Nephron progenitor cell (in vitro differentiated cells): ENCODE data around the gene PDE4D.

Experiments
- DNase-seq: peaks from one replicate; pipeline ENCODE4 v3.0.0; 2021
- H3K27ac Mint-ChIP-seq: 2 replicates; pipeline ENCODE4 v1.8.0; 2021; ENCODE audit warnings: mild to moderate bottlenecking, moderate library complexity, mixed read lengths
- H3K27me3 Mint-ChIP-seq: 2 replicates; pipeline ENCODE4 v1.8.0; 2021; ENCODE audit warnings: mild to moderate bottlenecking, low read depth, mixed read lengths; ENCODE audit not compliant: poor library complexity
- H3K36me3 Mint-ChIP-seq: 2 replicates; pipeline ENCODE4 v1.8.0; 2021; ENCODE audit warnings: low read depth, mixed read lengths
- H3K4me1 Mint-ChIP-seq: 2 replicates; pipeline ENCODE4 v1.8.0; 2021; ENCODE audit warnings: mixed read lengths
- H3K4me3 Mint-ChIP-seq: 2 replicates; pipeline ENCODE4 v1.8.0; 2021; ENCODE audit warnings: mild to moderate bottlenecking, moderate library complexity, mixed read lengths
- H3K9me3 Mint-ChIP-seq: 2 replicates; pipeline ENCODE4 v1.8.0; 2021; ENCODE audit warnings: mild to moderate bottlenecking, moderate library complexity, mixed read lengths
- TF ChIP-seq, protein P1 (sequence below): fragments of 200-600 bp; sonication (generic); IDR thresholded peaks from 2 replicates; pipeline ENCODE4 v1.5.0; 2021; ENCODE audit warnings: antibody characterized with exemption

Gene PDE4D

DNA sequence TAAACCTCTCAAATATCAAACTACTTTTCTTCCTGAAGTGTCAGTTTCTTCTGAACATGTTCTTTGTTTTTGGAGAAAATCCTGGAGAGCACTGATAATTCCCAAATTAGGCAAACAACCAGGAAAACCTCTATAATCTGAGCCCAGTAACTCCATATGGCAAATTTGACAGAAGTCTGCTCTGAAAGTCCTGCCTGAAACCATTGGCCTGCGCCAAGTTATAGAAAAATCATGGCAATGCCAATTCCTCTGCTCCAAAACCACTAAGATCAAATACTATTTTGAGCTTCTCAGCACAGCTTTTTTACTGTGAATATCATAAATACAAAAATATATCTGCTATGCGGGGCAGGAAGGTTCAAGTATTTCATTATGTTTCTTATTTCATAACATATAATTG is 45.9 kb downstream of the PDE4D start:
- Mint-ChIP-seq H3K36me3 (no peaks in the 10 kb centered on the region), H3K27ac (no peak overlapping the region), H3K9me3 (no peaks in the 10 kb centered on the region), H3K4me1 (no peaks in the 10 kb centered on the region), H3K4me3 (no peak overlapping the region), H3K27me3 (peaks cover 5% of the 10 kb centered on the region)
- no peak for DNase-seq
- TF ChIP-seq, protein P1, sequence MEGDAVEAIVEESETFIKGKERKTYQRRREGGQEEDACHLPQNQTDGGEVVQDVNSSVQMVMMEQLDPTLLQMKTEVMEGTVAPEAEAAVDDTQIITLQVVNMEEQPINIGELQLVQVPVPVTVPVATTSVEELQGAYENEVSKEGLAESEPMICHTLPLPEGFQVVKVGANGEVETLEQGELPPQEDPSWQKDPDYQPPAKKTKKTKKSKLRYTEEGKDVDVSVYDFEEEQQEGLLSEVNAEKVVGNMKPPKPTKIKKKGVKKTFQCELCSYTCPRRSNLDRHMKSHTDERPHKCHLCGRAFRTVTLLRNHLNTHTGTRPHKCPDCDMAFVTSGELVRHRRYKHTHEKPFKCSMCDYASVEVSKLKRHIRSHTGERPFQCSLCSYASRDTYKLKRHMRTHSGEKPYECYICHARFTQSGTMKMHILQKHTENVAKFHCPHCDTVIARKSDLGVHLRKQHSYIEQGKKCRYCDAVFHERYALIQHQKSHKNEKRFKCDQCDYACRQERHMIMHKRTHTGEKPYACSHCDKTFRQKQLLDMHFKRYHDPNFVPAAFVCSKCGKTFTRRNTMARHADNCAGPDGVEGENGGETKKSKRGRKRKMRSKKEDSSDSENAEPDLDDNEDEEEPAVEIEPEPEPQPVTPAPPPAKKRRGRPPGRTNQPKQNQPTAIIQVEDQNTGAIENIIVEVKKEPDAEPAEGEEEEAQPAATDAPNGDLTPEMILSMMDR = no peak

DNA sequence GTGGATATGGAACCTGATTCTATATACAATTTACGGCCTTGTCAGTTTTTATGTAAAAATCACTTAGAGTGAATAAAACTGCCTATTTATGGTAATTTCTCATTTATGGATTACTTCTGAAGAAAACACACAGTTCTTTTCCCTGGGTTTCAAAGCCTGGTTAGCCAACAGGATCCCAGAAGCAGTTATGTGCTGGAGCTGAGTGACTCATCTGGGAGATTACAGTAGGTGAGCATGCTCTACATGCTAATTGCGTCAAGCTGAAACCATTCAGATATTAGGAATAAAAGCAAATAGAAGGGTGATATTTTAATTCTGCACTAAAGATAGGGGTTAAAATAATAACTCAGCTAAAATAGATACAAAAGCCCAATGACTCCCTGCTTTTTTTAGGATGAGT is 47.8 kb downstream of the PDE4D start:
- Mint-ChIP-seq H3K4me1 (no peaks in the 10 kb centered on the region), H3K9me3 (no peaks in the 10 kb centered on the region), H3K4me3 (no peak overlapping the region), H3K36me3 (no peaks in the 10 kb centered on the region), H3K27ac (no peak overlapping the region), H3K27me3 (peaks cover 3% of the 10 kb centered on the region)
- TF ChIP-seq, protein P1 = no peak
- DNase-seq = no peak

GRCh38 chr5:59843511-59844213 is 49.9 kb downstream of the PDE4D start:
- Mint-ChIP-seq H3K27me3 (peaks cover 3% of the 10 kb centered on the region), H3K4me3 (no peak overlapping the region), H3K9me3 (no peaks in the 10 kb centered on the region), H3K27ac (no peak overlapping the region), H3K36me3 (no peaks in the 10 kb centered on the region), H3K4me1 (no peaks in the 10 kb centered on the region)
- no peak for DNase-seq
- TF ChIP-seq, protein P1 = no peak

DNA sequence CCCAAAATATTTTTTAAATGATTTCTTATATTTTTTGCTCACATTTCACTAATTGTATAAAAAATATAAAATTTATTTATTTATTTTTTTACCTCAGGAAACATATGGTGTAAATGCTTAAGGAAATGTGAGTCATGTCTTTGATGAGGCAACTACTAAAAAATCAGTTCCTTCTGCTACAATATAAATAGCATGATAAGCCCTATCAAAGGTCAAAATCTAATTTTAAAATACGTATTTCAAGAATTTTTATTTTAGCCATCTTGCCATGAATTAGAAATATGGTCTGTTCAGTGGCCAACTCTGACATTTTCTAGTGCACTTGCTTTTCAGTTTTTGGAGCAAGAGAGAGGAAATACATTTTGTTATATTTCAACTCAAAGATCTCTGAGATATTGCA is 50.5 kb downstream of the PDE4D start:
- Mint-ChIP-seq H3K36me3 (no peaks in the 10 kb centered on the region), H3K27me3 (peaks cover 3% of the 10 kb centered on the region), H3K4me3 (no peak overlapping the region), H3K4me1 (no peaks in the 10 kb centered on the region), H3K27ac (no peak overlapping the region), H3K9me3 (no peaks in the 10 kb centered on the region)
- no peak for DNase-seq
- TF ChIP-seq, protein P1 = no peak

DNA sequence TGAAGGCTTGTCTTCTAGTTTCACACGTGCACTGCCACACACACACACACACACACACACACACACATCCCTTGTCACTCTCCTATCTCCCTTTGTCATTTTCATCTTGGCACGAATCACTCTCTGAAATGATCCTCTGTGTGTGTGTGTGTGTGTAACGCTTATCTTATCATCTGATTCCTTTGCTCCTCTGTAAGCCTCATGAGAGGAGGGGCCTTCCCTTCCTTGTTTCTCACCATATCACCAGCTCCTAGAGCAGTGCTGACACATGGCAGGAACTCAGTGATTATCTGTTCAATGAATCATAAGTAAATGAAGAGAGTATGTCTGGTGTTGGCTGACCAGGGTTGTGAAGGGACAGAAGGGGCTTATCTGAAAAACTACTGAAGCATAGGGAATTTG is 53.3 kb downstream of the PDE4D start:
- no peaks in the 10 kb centered on the region for H3K4me1 Mint-ChIP-seq
- no peaks in the 10 kb centered on the region for H3K9me3 Mint-ChIP-seq
- no peaks in the 10 kb centered on the region for H3K36me3 Mint-ChIP-seq
- no peak overlapping the region for H3K27ac Mint-ChIP-seq
- no peak overlapping the region for H3K4me3 Mint-ChIP-seq
- TF ChIP-seq, protein P1 = no peak
- DNase-seq = no peak
- peaks cover 5% of the 10 kb centered on the region for H3K27me3 Mint-ChIP-seq

DNA sequence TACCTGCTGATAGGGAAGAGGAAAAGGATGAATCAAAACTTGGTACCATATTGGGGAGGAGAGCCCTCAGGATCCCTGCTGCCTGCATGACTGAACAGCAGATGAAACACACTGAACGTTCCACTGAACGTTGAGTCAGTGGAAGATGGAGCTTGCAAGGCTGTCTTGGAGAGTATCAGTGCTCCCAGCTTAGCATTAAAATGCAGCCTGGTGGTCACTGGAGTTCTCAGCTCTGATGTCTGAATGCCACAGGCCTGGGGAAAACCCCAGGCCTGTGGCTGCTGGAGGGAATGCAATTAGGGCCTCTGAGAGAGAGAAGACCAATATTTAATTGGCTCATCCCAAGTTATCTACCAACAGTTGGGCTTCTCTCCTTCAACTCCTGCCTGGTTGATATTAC is 54.5 kb downstream of the PDE4D start:
- TF ChIP-seq, protein P1 = no peak
- Mint-ChIP-seq H3K4me3 (no peak overlapping the region), H3K27me3 (peaks cover 5% of the 10 kb centered on the region), H3K9me3 (no peaks in the 10 kb centered on the region), H3K4me1 (no peaks in the 10 kb centered on the region), H3K27ac (no peak overlapping the region), H3K36me3 (no peaks in the 10 kb centered on the region)
- DNase-seq = no peak
